NOMO-1 treated with DMSO at 0.1 percent for 48 hours (cell line): ENCODE results near the gene CEP68.
A peak's percentile ranks its signal among the peaks of the same experiment; 100 is the strongest.

Experiments used
- DNase-seq: peaks from one replicate; lab custom pipeline; 2025; ENCODE audit not compliant: unreplicated experiment; lab: John Stamatoyannopoulos, UW

The CEP68 gene

GRCh38 chr2:65057391-65058052 lies 1.3 kb downstream of the CEP68 start:
- DNase-seq: peak; percentile 70

GRCh38 chr2:65059071-65059470 lies 2.9 kb downstream of the CEP68 start:
- no peak for DNase-seq

GRCh38 chr2:65061146-65061909 lies 5.1 kb downstream of the CEP68 start:
- DNase-seq: no peak

- DNase-seq: no peak
Observed at GRCh38 chr2:65061910-65062339, 5.7 kb downstream of the CEP68 start.

- DNase-seq: no peak
Observed at GRCh38 chr2:65062843-65063825, 6.9 kb downstream of the CEP68 start.

GRCh38 chr2:65064728-65065552 lies 8.7 kb downstream of the CEP68 start:
- peak; percentile 95 for DNase-seq

- DNase-seq: no peak
Observed at GRCh38 chr2:65067806-65068553, 11.8 kb downstream of the CEP68 start.

GRCh38 chr2:65069439-65069824 lies 13.2 kb downstream of the CEP68 start:
- no peak for DNase-seq

- no peak for DNase-seq
Observed at GRCh38 chr2:65070172-65070830, 14.1 kb downstream of the CEP68 start.

GRCh38 chr2:65070856-65071255 lies 14.6 kb downstream of the CEP68 start:
- DNase-seq: no peak

- no peak for DNase-seq
Observed at GRCh38 chr2:65071499-65072180, 15.4 kb downstream of the CEP68 start.

- no peak for DNase-seq
Observed at GRCh38 chr2:65072181-65072970, 16.2 kb downstream of the CEP68 start.

- DNase-seq: no peak
Observed at GRCh38 chr2:65073879-65074565, 17.8 kb downstream of the CEP68 start.

GRCh38 chr2:65075176-65075575 lies 19.0 kb downstream of the CEP68 start:
- DNase-seq: no peak

- no peak for DNase-seq
Observed at GRCh38 chr2:65075605-65076344, 19.6 kb downstream of the CEP68 start.

GRCh38 chr2:65076345-65076710 lies 20.1 kb downstream of the CEP68 start:
- no peak for DNase-seq

GRCh38 chr2:65077898-65078297 lies 21.7 kb downstream of the CEP68 start:
- no peak for DNase-seq
